ENCODE results near the gene ARHGEF7.

DNA sequence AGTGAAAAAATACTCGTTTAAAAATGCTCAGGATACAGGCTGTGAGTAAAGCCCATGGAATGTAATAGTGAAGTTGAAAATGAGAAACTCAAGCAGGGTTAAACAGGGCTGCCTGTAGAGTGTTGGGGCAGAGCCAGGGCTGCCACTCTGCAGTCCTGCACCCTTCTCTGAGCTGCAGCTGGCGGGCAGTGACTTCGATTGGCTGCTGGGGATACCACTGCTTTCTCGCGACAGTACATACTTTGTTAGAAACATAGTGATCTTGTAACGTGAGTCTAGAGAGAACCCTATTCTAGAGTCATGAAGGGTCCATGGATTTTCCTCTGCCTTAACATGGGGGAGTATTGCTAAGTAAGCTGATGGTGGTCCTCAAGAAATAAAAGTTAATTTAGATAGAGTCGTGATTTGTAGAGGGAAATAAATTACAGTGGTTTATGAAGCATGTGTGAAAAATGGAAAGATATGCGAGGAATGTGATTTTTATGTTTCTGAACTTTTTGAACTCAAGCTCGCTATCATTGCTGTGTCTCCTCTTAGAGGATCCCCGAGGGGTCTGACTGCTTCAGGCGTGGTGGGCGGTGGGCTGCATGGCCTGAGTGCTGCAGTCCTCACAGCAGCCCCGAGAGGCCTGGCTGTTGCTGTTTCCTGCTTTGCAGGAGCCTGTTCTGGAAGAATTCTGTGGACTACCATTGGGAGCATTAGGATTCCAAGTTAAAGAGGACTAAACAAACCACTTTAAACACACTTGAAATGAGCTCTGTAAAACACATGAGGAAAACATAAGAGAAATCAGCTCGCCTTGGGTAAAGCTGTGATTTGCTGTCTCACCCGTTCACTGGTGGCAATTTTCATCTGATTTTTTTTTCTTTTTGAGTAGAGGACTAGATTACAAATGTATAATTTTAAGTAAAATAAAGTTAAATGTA, 95.7 kb downstream of the ARHGEF7 start:
- TF ChIP-seq, protein P1, sequence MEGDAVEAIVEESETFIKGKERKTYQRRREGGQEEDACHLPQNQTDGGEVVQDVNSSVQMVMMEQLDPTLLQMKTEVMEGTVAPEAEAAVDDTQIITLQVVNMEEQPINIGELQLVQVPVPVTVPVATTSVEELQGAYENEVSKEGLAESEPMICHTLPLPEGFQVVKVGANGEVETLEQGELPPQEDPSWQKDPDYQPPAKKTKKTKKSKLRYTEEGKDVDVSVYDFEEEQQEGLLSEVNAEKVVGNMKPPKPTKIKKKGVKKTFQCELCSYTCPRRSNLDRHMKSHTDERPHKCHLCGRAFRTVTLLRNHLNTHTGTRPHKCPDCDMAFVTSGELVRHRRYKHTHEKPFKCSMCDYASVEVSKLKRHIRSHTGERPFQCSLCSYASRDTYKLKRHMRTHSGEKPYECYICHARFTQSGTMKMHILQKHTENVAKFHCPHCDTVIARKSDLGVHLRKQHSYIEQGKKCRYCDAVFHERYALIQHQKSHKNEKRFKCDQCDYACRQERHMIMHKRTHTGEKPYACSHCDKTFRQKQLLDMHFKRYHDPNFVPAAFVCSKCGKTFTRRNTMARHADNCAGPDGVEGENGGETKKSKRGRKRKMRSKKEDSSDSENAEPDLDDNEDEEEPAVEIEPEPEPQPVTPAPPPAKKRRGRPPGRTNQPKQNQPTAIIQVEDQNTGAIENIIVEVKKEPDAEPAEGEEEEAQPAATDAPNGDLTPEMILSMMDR (IDR thresholded peaks at IDR 0.05; ENCODE audit: poor library complexity), result no peak
- TF ChIP-seq EZH2 (IDR thresholded peaks at IDR 0.05; ENCODE audit: borderline replicate concordance) (no peak), EZH2phosphoT487 (IDR thresholded peaks at IDR 0.05; ENCODE audit: low read depth, severe bottlenecking, unreplicated experiment) (no peak)
